Spleen (tissue), 11 donors: Measurements from ENCODE around the gene G6PD. TPM values are rescaled to one million over a fixed set of nuclear protein-coding genes. Genes with fewer than 3 reads are reported as not detected.

Experiments used
- DNase-seq: peaks from one replicate; pipeline ENCODE4 v3.0.0-alpha.2; 2020
- H3K27ac ChIP-seq, 8 donors: fragments of 200-600 bp; sonication (generic) in 7 of 8; 1 replicate in 4 of 8; 2 replicates in 4 of 8; pipeline versions ENCODE4 v1.5.0 to v1.8.0; 2016 to 2021; ENCODE audit warnings: inconsistent platforms in 4 of 8, mild to moderate bottlenecking in 4 of 8, moderate library complexity in 1 of 8
- H3K27me3 ChIP-seq, 7 donors: fragments of 200-600 bp; sonication (generic) in 6 of 7; replicated peaks in 1 of 7; 1 replicate in 4 of 7; 2 replicates in 3 of 7; pipeline versions ENCODE4 v1.5.0 to v1.8.0; 2016 to 2021; ENCODE audit warnings: inconsistent platforms in 3 of 7, mild to moderate bottlenecking in 1 of 7
- H3K36me3 ChIP-seq, 6 donors: fragments of 200-600 bp; sonication (generic) in 5 of 6; 1 replicate in 4 of 6; 2 replicates in 2 of 6; pipeline versions ENCODE4 v1.5.0 to v1.8.0; 2016 to 2021; ENCODE audit warnings: inconsistent platforms in 2 of 6
- H3K4me1 ChIP-seq, 6 donors: fragments of 200-600 bp; sonication (generic) in 5 of 6; 1 replicate in 3 of 6; 2 replicates in 3 of 6; pipeline versions ENCODE4 v1.5.0 to v1.8.0; 2016 to 2021; ENCODE audit warnings: inconsistent platforms in 3 of 6
- H3K4me3 ChIP-seq, 8 donors: fragments of 200-600 bp; sonication (generic) in 7 of 8; 1 replicate in 4 of 8; 2 replicates in 4 of 8; pipeline versions ENCODE4 v1.5.0 to v1.8.0; 2016 to 2021; ENCODE audit warnings: inconsistent platforms in 4 of 8, mild to moderate bottlenecking in 4 of 8, moderate library complexity in 2 of 8
- H3K9me3 ChIP-seq, 8 donors: fragments of 200-600 bp; sonication (generic) in 7 of 8; 1 replicate in 4 of 8; 2 replicates in 4 of 8; pipeline versions ENCODE4 v1.5.0 to v1.8.0; 2016 to 2021; ENCODE audit warnings: inconsistent platforms in 4 of 8
- CTCF ChIP-seq, 11 experiments: fragments of 200-600 bp in 7 of 11; fragments of 450-650 bp in 4 of 11; sonication (generic) in 4 of 11; IDR thresholded peaks in 8 of 11; conservative IDR thresholded peaks in 3 of 11; 1 replicate in 7 of 11; 2 replicates in 4 of 11; pipeline versions ENCODE4 v1.4.0 to v1.8.0; 2016 to 2021; ENCODE audit warnings: antibody characterized with exemption in 11 of 11, inconsistent platforms in 4 of 11, mild to moderate bottlenecking in 1 of 11
- POLR2A ChIP-seq, 3 donors: fragments of 450-650 bp; IDR thresholded peaks; one replicate each; pipeline ENCODE4 v1.5.1; 2017; ENCODE audit warnings: antibody characterized with exemption in 3 of 3, mild to moderate bottlenecking in 1 of 3
- POLR2AphosphoS5 ChIP-seq, 3 donors: sonication (generic); formaldehyde crosslinking; IDR thresholded peaks; one replicate each; pipeline ENCODE4 v1.5.1; 2017; ENCODE audit warnings: antibody characterized with exemption in 3 of 3
- WGBS, 5 donors: extraction: QIAGEN DNeasy Blood & Tissue Kit in 3 of 5; methylation state at CpG; one replicate each; pipeline versions ENCODE4 v1.1.5 to v1.1.7; 2013 to 2018; 5-methylcytosine and 5-hydroxymethylcytosine counted together
- intact Hi-C: fragments of 100-400 bp; cut with DNase I; formaldehyde crosslinking; loops from one replicate; pipeline ENCODE4 v1.15.0; 2023; ENCODE audit warnings: low total_unique reads
- polyA plus RNA-seq, 3 donors: library from polyadenylated mRNA; stranded (reverse); fragments of 200-250 nt; gene quantifications; one replicate each; pipeline ENCODE4 v1.2.1, GENCODE V29; 2013
- total RNA-seq, 7 donors: library from RNA; depleted of rRNA in 3 of 7; stranded (reverse); fragments of >200 nt in 3 of 7; fragmentation: NEBNext Ultra II Directional in 4 of 7; extraction: Animal tissue kit (Norgen Biotek cat#: 25700) in 4 of 7; gene quantifications; one replicate each; pipeline versions ENCODE4 v1.1.0 to v1.2.1, GENCODE V29; 2016 to 2021
- donor health status: healthy with polysubstance abuse.
- donor health status: DM: no; HTN: no; CAD: no; lungs with moderate emphysema.
- donor health status: DM: no; HTN: no; CAD: no.
- donor health status: Bipolar disorder and iron deficiency.
- donor health status: healthy.
- donor health status: DM: no; HTN: no; CAD: no.
- donor health status: DM: yes; HTN: yes; CAD: no.

G6PD gene
- total and polyA plus RNA-seq, 10 donors = 15.5 to 93.1 (median 62.2) TPM

GRCh38 chrX:154515966-154516655, 30.5 kb downstream of the G6PD start, which contains the start of gene FAM3A:
TSS of gene FAM3A (minus strand) at chrX:154516232. CDS start at chrX:154515772, 460 bp downstream.
- H3K4me1 ChIP-seq = peaks cover 0 to 30% (median 15%) of the 10 kb centered on the region in 6 donors
- no peaks in the 10 kb centered on the region for H3K9me3 ChIP-seq
- peak within 1 kb of the TSS; percentile 84 to 93 (median 90) for H3K27ac ChIP-seq
- H3K36me3 ChIP-seq = no peaks in the 10 kb centered on the region
- intact Hi-C loops = no loop called here
- H3K4me3 ChIP-seq = peak within 1 kb of the TSS; percentile 50 to 82 (median 54)
- TF ChIP-seq POLR2AphosphoS5 (IDR thresholded peaks at IDR 0.05) (peak; percentile 91 to 95 (median 92)), POLR2A (IDR thresholded peaks at IDR 0.05) (peak in 2 of 3 donors; percentile 68 to 69), CTCF (IDR thresholded peaks at IDR 0.05 in 8 of 11, conservative IDR thresholded peaks at IDR 0.05 in 3 of 11) (no peak)
- H3K27me3 ChIP-seq = no peaks in the 10 kb centered on the region
- WGBS, 5 donors = 0 to 46% (median 22%) methylated on average over 10 to 59 of the region's 59 CpGs; no CpG with 5 or more reads in 1 of the 5 donors
- DNase-seq = peak; percentile 97

DNA sequence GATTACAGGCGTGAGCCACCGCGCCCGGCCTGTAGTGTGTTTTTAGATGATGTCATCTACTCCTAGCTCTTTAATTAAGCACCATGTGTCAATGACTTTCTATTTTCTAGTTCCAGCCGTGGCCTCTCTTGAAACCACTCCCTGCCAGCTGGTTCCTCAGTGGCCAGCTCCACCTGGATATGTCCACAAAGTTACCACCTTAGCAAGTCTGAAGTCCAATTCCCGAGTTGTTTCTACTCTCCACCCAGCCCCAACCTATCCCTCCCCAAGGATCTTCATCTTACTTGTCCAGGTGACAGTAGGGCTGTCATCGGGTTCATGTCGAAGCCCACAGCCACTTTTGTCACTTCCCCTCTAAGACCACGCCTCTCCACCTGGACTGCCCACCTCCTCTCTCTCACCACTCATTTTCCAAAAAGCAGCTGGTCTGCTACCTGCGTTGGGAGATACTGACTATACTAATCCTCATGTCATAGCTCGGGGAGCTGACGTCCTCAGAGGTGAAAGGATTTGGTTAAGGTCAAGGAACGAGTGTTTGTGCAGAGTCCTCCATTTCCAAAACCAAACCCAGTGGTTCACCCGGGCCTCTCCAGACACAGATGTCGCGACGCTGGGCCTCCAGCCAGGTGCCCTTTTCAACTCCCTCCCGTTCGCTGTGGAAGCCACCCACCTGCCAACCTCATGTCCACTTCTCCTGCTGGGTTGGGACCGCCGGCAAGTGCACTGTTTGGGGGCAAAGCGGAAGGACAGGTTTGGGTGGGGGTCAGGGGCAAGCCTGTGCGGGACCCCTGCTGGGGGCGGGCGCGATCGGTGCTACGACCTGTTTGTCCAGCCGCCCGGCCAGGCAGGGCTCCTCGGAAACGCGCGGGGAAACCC, 31.3 kb downstream of the G6PD start:
- peaks cover 0 to 7% (median 0%) of the 10 kb centered on the region in 6 donors for H3K36me3 ChIP-seq
- TF ChIP-seq POLR2A (IDR thresholded peaks at IDR 0.05) (no peak), CTCF (IDR thresholded peaks at IDR 0.05 in 8 of 11, conservative IDR thresholded peaks at IDR 0.05 in 3 of 11) (no peak), POLR2AphosphoS5 (IDR thresholded peaks at IDR 0.05) (no peak)
- intact Hi-C loops = no loop called here
- DNase-seq = no peak
- no peaks in the 10 kb centered on the region for H3K9me3 ChIP-seq
- H3K4me3 ChIP-seq = peak overlapping the region; percentile 50 to 82 (median 54)
- H3K27me3 ChIP-seq = no peaks in the 10 kb centered on the region
- H3K4me1 ChIP-seq = peaks cover 0 to 30% (median 16%) of the 10 kb centered on the region in 6 donors
- 14 to 62% (median 44%) methylated on average over 11 to 34 of the region's 34 CpGs for WGBS, 5 donors
- peak overlapping the region; percentile 84 to 93 (median 90) for H3K27ac ChIP-seq

DNA sequence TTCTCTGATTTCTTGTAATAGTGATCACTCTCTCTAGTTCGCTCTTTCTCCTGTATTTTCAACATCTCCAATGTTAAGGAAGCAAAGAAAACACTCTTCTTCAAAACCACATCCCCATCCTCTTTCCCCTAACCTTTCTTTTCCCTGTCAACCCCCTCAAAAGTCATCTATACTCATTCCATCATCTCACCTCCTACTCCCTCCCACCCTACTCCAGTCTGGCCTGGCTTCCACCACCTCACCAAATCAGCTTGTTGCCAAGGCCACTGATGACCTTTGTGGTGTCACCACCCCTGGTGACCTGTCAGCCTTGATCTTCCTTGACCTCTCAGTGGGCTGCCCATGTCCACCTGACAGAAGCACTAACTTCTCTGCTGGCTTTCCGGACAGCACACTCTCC, 32.9 kb downstream of the G6PD start:
- intact Hi-C loops = no loop called here
- peaks cover 0 to 30% (median 16%) of the 10 kb centered on the region in 6 donors for H3K4me1 ChIP-seq
- no peak for DNase-seq
- peaks cover 0 to 9% (median 0%) of the 10 kb centered on the region in 8 donors for H3K9me3 ChIP-seq
- TF ChIP-seq POLR2AphosphoS5 (IDR thresholded peaks at IDR 0.05) (no peak), CTCF (IDR thresholded peaks at IDR 0.05 in 8 of 11, conservative IDR thresholded peaks at IDR 0.05 in 3 of 11) (no peak), POLR2A (IDR thresholded peaks at IDR 0.05) (no peak)
- H3K27ac ChIP-seq = no peak overlapping the region
- H3K36me3 ChIP-seq = peaks cover 0 to 17% (median 0%) of the 10 kb centered on the region in 6 donors
- WGBS, 5 donors = 78 to 100% (median 89%) methylated on average over 2 of the region's 2 CpGs
- H3K4me3 ChIP-seq = no peak overlapping the region
- H3K27me3 ChIP-seq = no peaks in the 10 kb centered on the region
